Prostate gland (tissue), 2 donors: Measurements from ENCODE around the gene OSBPL7. TPM values are rescaled to one million over a fixed set of nuclear protein-coding genes. Genes with fewer than 3 reads are reported as not detected.

ENCODE experiments used
- DNase-seq: peaks from one replicate; pipeline ENCODE4 v3.0.0-alpha.2; 2019; ENCODE audit warnings: low spot score
- H3K27ac ChIP-seq, 2 donors: fragments of 200-600 bp; sonication (generic); 2 replicates each; pipeline ENCODE4 v1.5.1; 2017 to 2019
- H3K27me3 ChIP-seq: fragments of 200-600 bp; sonication (generic); replicated peaks from 2 replicates; pipeline ENCODE4 v1.5.1; 2019; ENCODE audit not compliant: insufficient read depth
- H3K36me3 ChIP-seq, 2 donors: fragments of 200-600 bp; sonication (generic); 1 replicate in 1 of 2; 2 replicates in 1 of 2; pipeline versions ENCODE4 v1.5.1 to v1.8.1; 2017 to 2019
- H3K4me1 ChIP-seq: fragments of 200-600 bp; sonication (generic); replicated peaks from 2 replicates; pipeline ENCODE4 v1.5.1; 2019
- H3K4me3 ChIP-seq, 2 donors: fragments of 200-600 bp; sonication (generic); 2 replicates each; pipeline ENCODE4 v1.5.1; 2017 to 2019
- H3K9me3 ChIP-seq: fragments of 200-600 bp; sonication (generic); 2 replicates; pipeline ENCODE4 v1.5.1; 2017
- CTCF ChIP-seq, 4 experiments: fragments of 200-600 bp in 2 of 4; fragments of 450-650 bp in 2 of 4; sonication (generic) in 2 of 4; IDR thresholded peaks; 1 replicate in 3 of 4; 2 replicates in 1 of 4; pipeline ENCODE4 v1.5.1; 2016 to 2019; ENCODE audit warnings: antibody characterized with exemption in 4 of 4, mild to moderate bottlenecking in 2 of 4, moderate library complexity in 2 of 4
- POLR2A ChIP-seq: fragments of 450-650 bp; IDR thresholded peaks from one replicate; pipeline ENCODE4 v1.6.1; 2016; ENCODE audit warnings: antibody characterized with exemption, mild to moderate bottlenecking
- POLR2AphosphoS5 ChIP-seq: sonication (generic); formaldehyde crosslinking; IDR thresholded peaks from one replicate; pipeline ENCODE4 v1.6.1; 2017; ENCODE audit warnings: antibody characterized with exemption
- WGBS: methylation state at CpG from one replicate; pipeline ENCODE4 v1.1.5; 2018; 5-methylcytosine and 5-hydroxymethylcytosine counted together
- intact Hi-C: fragments of 100-400 bp; cut with DNase I; formaldehyde crosslinking; loops from one replicate; pipeline ENCODE4 v1.14.2; 2022
- total RNA-seq, 2 donors: library from RNA; depleted of rRNA; stranded (reverse); fragments of >200 nt; gene quantifications; one replicate each; pipeline ENCODE4 v1.1.0, GENCODE V29; 2016

OSBPL7 gene
- total RNA-seq, 2 donors from 2014 or later: 15.0 to 19.2 TPM

- Histone ChIP-seq H3K27ac (no peak overlapping the region), H3K36me3 (no peaks in the 10 kb centered on the region), H3K9me3 (no peaks in the 10 kb centered on the region), H3K27me3 (no peaks in the 10 kb centered on the region), H3K4me3 (no peak overlapping the region), H3K4me1 (no peaks in the 10 kb centered on the region)
- 88% methylated on average over 9 of the region's 9 CpGs for WGBS
- no peak for DNase-seq
- TF ChIP-seq CTCF (IDR thresholded peaks at IDR 0.05) (no peak), POLR2AphosphoS5 (no peak), POLR2A (no peak)
- intact Hi-C loops: loop anchor here (10.0 kb wide), 1 partner anchor 112 kb away; the partner anchor contains the start of gene TBKBP1
Measured at GRCh38 chr17:47806913-47807255, 14.7 kb downstream of the OSBPL7 start.

GRCh38 chr17:47806026-47806912 lies 15.3 kb downstream of the OSBPL7 start:
- WGBS: 85% methylated on average over 16 of the region's 16 CpGs
- Histone ChIP-seq H3K4me3 (no peak overlapping the region), H3K9me3 (no peaks in the 10 kb centered on the region), H3K27ac (no peak overlapping the region), H3K36me3 (no peaks in the 10 kb centered on the region), H3K27me3 (no peaks in the 10 kb centered on the region), H3K4me1 (no peaks in the 10 kb centered on the region)
- intact Hi-C loops: loop anchor here (10.0 kb wide), 1 partner anchor 111 kb away; the partner anchor contains the start of gene TBKBP1
- TF ChIP-seq POLR2A: no peak
- TF ChIP-seq CTCF (IDR thresholded peaks at IDR 0.05): no peak
- TF ChIP-seq POLR2AphosphoS5: no peak
- DNase-seq: no peak

GRCh38 chr17:47804461-47804860 lies 17.1 kb downstream of the OSBPL7 start:
- Histone ChIP-seq H3K9me3 (no peaks in the 10 kb centered on the region), H3K4me3 (no peak overlapping the region), H3K27me3 (no peaks in the 10 kb centered on the region), H3K36me3 (no peaks in the 10 kb centered on the region), H3K4me1 (no peaks in the 10 kb centered on the region), H3K27ac (no peak overlapping the region)
- WGBS: 66% methylated on average over 3 of the region's 3 CpGs
- TF ChIP-seq POLR2AphosphoS5 (no peak), POLR2A (no peak), CTCF (IDR thresholded peaks at IDR 0.05) (no peak)
- no peak for DNase-seq
- intact Hi-C loops: loop anchor here (10.0 kb wide), 1 partner anchor 110 kb away; the partner anchor contains the start of gene TBKBP1

- H3K27me3 ChIP-seq: no peaks in the 10 kb centered on the region
- DNase-seq: no peak
- intact Hi-C loops: loop anchor here (10.0 kb wide), 1 partner anchor 109 kb away; the partner anchor contains the start of gene TBKBP1
Measured at GRCh38 chr17:47803751-47804150, 17.8 kb downstream of the OSBPL7 start.

More at GRCh38 chr17:47803751-47804150, 17.8 kb downstream of the OSBPL7 start:
- 78% methylated on average over 6 of the region's 6 CpGs for whole genome bisulfite sequencing
- no peak for TF ChIP-seq POLR2A
- TF ChIP-seq CTCF (IDR thresholded peaks at IDR 0.05): no peak
- no peak for TF ChIP-seq POLR2AphosphoS5
- no peaks in the 10 kb centered on the region for H3K36me3 ChIP-seq
- H3K9me3 ChIP-seq: no peaks in the 10 kb centered on the region
- H3K4me3 ChIP-seq: no peak overlapping the region
- no peaks in the 10 kb centered on the region for H3K4me1 ChIP-seq
- no peak overlapping the region for H3K27ac ChIP-seq
